Measurements from ENCODE around the gene TMEM253. TPM values are rescaled to one million over a fixed set of nuclear protein-coding genes. Genes with fewer than 3 reads are reported as not detected.
A peak's percentile ranks its signal among the peaks of the same experiment; 100 is the strongest.

The TMEM253 gene
- total and polyA plus RNA-seq, 4 donors: 0.43 to 1.7 (median 0.61) TPM

GRCh38 chr14:21078726-21079125 lies 22.1 kb upstream of the TMEM253 start:
- 84% methylated on average over 7 of the region's 10 CpGs for WGBS (ENCODE audit: insufficient coverage)
- peaks cover 94% of the 10 kb centered on the region for H3K36me3 ChIP-seq (ENCODE audit: control insufficient read depth, insufficient read depth, low read length)

GRCh38 chr14:21081521-21082142 lies 19.2 kb upstream of the TMEM253 start:
- no peak for DNase-seq (ENCODE audit: low read depth in 4 of 6, low spot score in 6 of 6)
- Histone ChIP-seq H3K27me3 (ENCODE audit: control insufficient read depth, insufficient read depth, low read length) (no peaks in the 10 kb centered on the region), H3K9me3 (ENCODE audit: control insufficient read depth, insufficient read depth, low read length) (no peaks in the 10 kb centered on the region), H3K36me3 (ENCODE audit: control insufficient read depth, insufficient read depth, low read length) (peaks cover 92% of the 10 kb centered on the region), H3K27ac (ENCODE audit: low read depth, low read length) (no peak overlapping the region), H3K4me3 (ENCODE audit: low read depth, low read length) (no peak overlapping the region), H3K4me1 (ENCODE audit: control insufficient read depth, insufficient read depth, low read length) (peaks cover 4% of the 10 kb centered on the region)
- 85% methylated on average over 28 of the region's 30 CpGs for WGBS (ENCODE audit: insufficient coverage)

More at GRCh38 chr14:21078726-21079125, 22.1 kb upstream of the TMEM253 start:
- peaks cover 20% of the 10 kb centered on the region for H3K4me1 ChIP-seq (ENCODE audit: control insufficient read depth, insufficient read depth, low read length)
- H3K27ac ChIP-seq (ENCODE audit: low read depth, low read length): no peak overlapping the region
- H3K9me3 ChIP-seq (ENCODE audit: control insufficient read depth, insufficient read depth, low read length): no peaks in the 10 kb centered on the region
- H3K4me3 ChIP-seq (ENCODE audit: low read depth, low read length): no peak overlapping the region
- no peak for DNase-seq (ENCODE audit: low read depth in 4 of 6, low spot score in 6 of 6)
- H3K27me3 ChIP-seq (ENCODE audit: control insufficient read depth, insufficient read depth, low read length): no peaks in the 10 kb centered on the region

- 90% methylated on average over 11 of the region's 11 CpGs for WGBS (ENCODE audit: insufficient coverage)
- Histone ChIP-seq H3K9me3 (ENCODE audit: control insufficient read depth, insufficient read depth, low read length) (no peaks in the 10 kb centered on the region), H3K4me1 (ENCODE audit: control insufficient read depth, insufficient read depth, low read length) (peaks cover 16% of the 10 kb centered on the region), H3K27ac (ENCODE audit: low read depth, low read length) (no peak overlapping the region), H3K36me3 (ENCODE audit: control insufficient read depth, insufficient read depth, low read length) (peaks cover 84% of the 10 kb centered on the region), H3K27me3 (ENCODE audit: control insufficient read depth, insufficient read depth, low read length) (no peaks in the 10 kb centered on the region), H3K4me3 (ENCODE audit: low read depth, low read length) (no peak overlapping the region)
- DNase-seq (ENCODE audit: low read depth in 4 of 6, low spot score in 6 of 6): no peak
These were observed 17.1 kb upstream of the TMEM253 start for GRCh38 chr14:21083565-21084325.

GRCh38 chr14:21084396-21084795 lies 16.5 kb upstream of the TMEM253 start:
- Histone ChIP-seq H3K4me3 (ENCODE audit: low read depth, low read length) (no peak overlapping the region), H3K27me3 (ENCODE audit: control insufficient read depth, insufficient read depth, low read length) (no peaks in the 10 kb centered on the region), H3K36me3 (ENCODE audit: control insufficient read depth, insufficient read depth, low read length) (peaks cover 83% of the 10 kb centered on the region), H3K4me1 (ENCODE audit: control insufficient read depth, insufficient read depth, low read length) (peaks cover 16% of the 10 kb centered on the region), H3K9me3 (ENCODE audit: control insufficient read depth, insufficient read depth, low read length) (no peaks in the 10 kb centered on the region), H3K27ac (ENCODE audit: low read depth, low read length) (no peak overlapping the region)
- WGBS (ENCODE audit: insufficient coverage): 75% methylated on average over 1 of the region's 2 CpGs
- DNase-seq (ENCODE audit: low read depth in 4 of 6, low spot score in 6 of 6): no peak

GRCh38 chr14:21084998-21085853 lies 15.6 kb upstream of the TMEM253 start:
- H3K4me3 ChIP-seq (ENCODE audit: low read depth, low read length): no peak overlapping the region
- no peak overlapping the region for H3K27ac ChIP-seq (ENCODE audit: low read depth, low read length)
- H3K27me3 ChIP-seq (ENCODE audit: control insufficient read depth, insufficient read depth, low read length): no peaks in the 10 kb centered on the region
- no peaks in the 10 kb centered on the region for H3K9me3 ChIP-seq (ENCODE audit: control insufficient read depth, insufficient read depth, low read length)
- WGBS (ENCODE audit: insufficient coverage): 81% methylated on average over 11 of the region's 17 CpGs
- H3K4me1 ChIP-seq (ENCODE audit: control insufficient read depth, insufficient read depth, low read length): peaks cover 16% of the 10 kb centered on the region
- no peak for DNase-seq (ENCODE audit: low read depth in 4 of 6, low spot score in 6 of 6)
- H3K36me3 ChIP-seq (ENCODE audit: control insufficient read depth, insufficient read depth, low read length): peaks cover 81% of the 10 kb centered on the region

GRCh38 chr14:21086908-21087293 lies 14.0 kb upstream of the TMEM253 start:
- DNase-seq (ENCODE audit: low read depth in 4 of 6, low spot score in 6 of 6): no peak
- peaks cover 23% of the 10 kb centered on the region for H3K4me1 ChIP-seq (ENCODE audit: control insufficient read depth, insufficient read depth, low read length)
- peak overlapping the region; percentile 69 for H3K27ac ChIP-seq (ENCODE audit: low read depth, low read length)
- no peak overlapping the region for H3K4me3 ChIP-seq (ENCODE audit: low read depth, low read length)
- no peaks in the 10 kb centered on the region for H3K9me3 ChIP-seq (ENCODE audit: control insufficient read depth, insufficient read depth, low read length)
- H3K36me3 ChIP-seq (ENCODE audit: control insufficient read depth, insufficient read depth, low read length): peaks cover 81% of the 10 kb centered on the region
- 60% methylated on average over 4 of the region's 4 CpGs for WGBS (ENCODE audit: insufficient coverage)
- no peaks in the 10 kb centered on the region for H3K27me3 ChIP-seq (ENCODE audit: control insufficient read depth, insufficient read depth, low read length)

- H3K27ac ChIP-seq (ENCODE audit: low read depth, low read length): peak overlapping the region; percentile 69
- peaks cover 81% of the 10 kb centered on the region for H3K36me3 ChIP-seq (ENCODE audit: control insufficient read depth, insufficient read depth, low read length)
- H3K9me3 ChIP-seq (ENCODE audit: control insufficient read depth, insufficient read depth, low read length): no peaks in the 10 kb centered on the region
- H3K4me1 ChIP-seq (ENCODE audit: control insufficient read depth, insufficient read depth, low read length): peaks cover 22% of the 10 kb centered on the region
- WGBS (ENCODE audit: insufficient coverage): 5% methylated on average over 16 of the region's 19 CpGs
- peak in 4 of 6 donors; percentile 82 to 99 (median 94) for DNase-seq (ENCODE audit: low read depth in 4 of 6, low spot score in 6 of 6)
- no peaks in the 10 kb centered on the region for H3K27me3 ChIP-seq (ENCODE audit: control insufficient read depth, insufficient read depth, low read length)
- no peak overlapping the region for H3K4me3 ChIP-seq (ENCODE audit: low read depth, low read length)
These were observed 13.4 kb upstream of the TMEM253 start for GRCh38 chr14:21087294-21088091.

- H3K4me3 ChIP-seq (ENCODE audit: low read depth, low read length): no peak overlapping the region
- H3K4me1 ChIP-seq (ENCODE audit: control insufficient read depth, insufficient read depth, low read length): peaks cover 34% of the 10 kb centered on the region
- no peaks in the 10 kb centered on the region for H3K9me3 ChIP-seq (ENCODE audit: control insufficient read depth, insufficient read depth, low read length)
- no peak for DNase-seq (ENCODE audit: low read depth in 4 of 6, low spot score in 6 of 6)
- no peaks in the 10 kb centered on the region for H3K27me3 ChIP-seq (ENCODE audit: control insufficient read depth, insufficient read depth, low read length)
- 90% methylated on average over 4 of the region's 4 CpGs for WGBS (ENCODE audit: insufficient coverage)
- H3K36me3 ChIP-seq (ENCODE audit: control insufficient read depth, insufficient read depth, low read length): peaks cover 78% of the 10 kb centered on the region
- no peak overlapping the region for H3K27ac ChIP-seq (ENCODE audit: low read depth, low read length)
These were observed 12.2 kb upstream of the TMEM253 start for GRCh38 chr14:21088687-21089086.

- no peak for DNase-seq (ENCODE audit: low read depth in 4 of 6, low spot score in 6 of 6)
- Histone ChIP-seq H3K36me3 (ENCODE audit: control insufficient read depth, insufficient read depth, low read length) (peaks cover 72% of the 10 kb centered on the region), H3K4me3 (ENCODE audit: low read depth, low read length) (no peak overlapping the region), H3K9me3 (ENCODE audit: control insufficient read depth, insufficient read depth, low read length) (no peaks in the 10 kb centered on the region), H3K27me3 (ENCODE audit: control insufficient read depth, insufficient read depth, low read length) (no peaks in the 10 kb centered on the region), H3K4me1 (ENCODE audit: control insufficient read depth, insufficient read depth, low read length) (peaks cover 40% of the 10 kb centered on the region), H3K27ac (ENCODE audit: low read depth, low read length) (no peak overlapping the region)
- no CpG with 5 or more reads among the region's 1 CpG for WGBS (ENCODE audit: insufficient coverage)
These were observed 11.6 kb upstream of the TMEM253 start for GRCh38 chr14:21089271-21089670.

Measured in spinal cord (tissue), 10 donors.